Panc1 (cell line): ENCODE results near the gene MIPOL1. TPM values are rescaled to one million over a fixed set of nuclear protein-coding genes. Genes with fewer than 3 reads are reported as not detected.

Source experiments
- ATAC-seq: fragments of 200-7000 bp; cut with Tn5 transposase; 2 replicates; pipeline ENCODE4 v1.9.1; 2020; ENCODE audit warnings: mild to moderate bottlenecking, moderate library complexity
- BruUV-seq: library from RNA; stranded (reverse); fragments of 400-500 nt; replicated peaks from 2 replicates; lab custom pipeline; 2021; lab: Mats Ljungman, UMichigan
- CTCF ChIA-PET: fragments of 300-600 bp; sonication (Branson Sonifier 250); formaldehyde crosslinking; loops from one replicate; lab custom pipeline; 2022; ENCODE audit warnings: antibody characterized with exemption; lab: Charles Lee
- POLR2A ChIA-PET: fragments of 300-600 bp; sonication (Branson Sonifier 250); formaldehyde crosslinking; loops from one replicate; lab custom pipeline; 2022; ENCODE audit warnings: antibody characterized with exemption; lab: Charles Lee
- DNase-seq: peaks from one replicate; pipeline ENCODE4 v3.0.0-alpha.2; 2010; ENCODE audit warnings: low read depth, low spot score
- H3K27ac ChIP-seq: 2 replicates; pipeline ENCODE4 v1.5.1; 2011; ENCODE audit warnings: mild to moderate bottlenecking, low read length, inconsistent platforms
- H3K27me3 ChIP-seq: fragments of 200-500 bp; sonication (Bioruptor generic); 2 replicates; pipeline ENCODE4 v1.6.0; 2014; ENCODE audit warnings: low read length, inconsistent platforms; ENCODE audit not compliant: control insufficient read depth, insufficient read depth
- H3K36me3 ChIP-seq: fragments of 200-500 bp; sonication (Bioruptor generic); 2 replicates; pipeline ENCODE4 v1.5.1; 2014; ENCODE audit warnings: inconsistent platforms, mild to moderate bottlenecking, low read length, moderate library complexity; ENCODE audit not compliant: control insufficient read depth, insufficient read depth
- H3K4me1 ChIP-seq: 2 replicates; pipeline ENCODE4 v1.5.1; 2011; ENCODE audit warnings: inconsistent platforms, mild to moderate bottlenecking, low read length, moderate library complexity; ENCODE audit not compliant: control insufficient read depth, insufficient read depth
- H3K4me3 ChIP-seq, 2 experiments: 2 replicates each; pipeline ENCODE4 v1.5.1; 2011 to 2012; ENCODE audit warnings: low read depth in 2 of 2, low read length in 2 of 2, mild to moderate bottlenecking in 2 of 2, inconsistent platforms in 1 of 2, moderate library complexity in 1 of 2
- H3K9me3 ChIP-seq: fragments of 200-500 bp; sonication (Bioruptor generic); 2 replicates; pipeline ENCODE4 v1.5.1; 2014; ENCODE audit warnings: low read depth, mild to moderate bottlenecking, inconsistent platforms, low read length, moderate library complexity; ENCODE audit not compliant: control insufficient read depth, insufficient read depth
- CTCF ChIP-seq: fragments of 450-650 bp; IDR thresholded peaks from 2 replicates; pipeline ENCODE4 v1.5.1; 2017; ENCODE audit warnings: mild to moderate bottlenecking
- POLR2AphosphoS5 ChIP-seq: IDR thresholded peaks from 2 replicates; pipeline ENCODE4 v1.6.1; 2012; ENCODE audit warnings: mild to moderate bottlenecking, low read depth, low read length, moderate library complexity
- SIN3A ChIP-seq: IDR thresholded peaks from 2 replicates; pipeline ENCODE4 v1.6.1; 2012; ENCODE audit warnings: low read depth, mild to moderate bottlenecking, low read length, moderate library complexity, borderline replicate concordance; ENCODE audit not compliant: insufficient read depth
- TCF7L2 ChIP-seq: IDR thresholded peaks from 2 replicates; pipeline ENCODE4 v1.6.1; 2011; ENCODE audit warnings: mild to moderate bottlenecking, low read depth, low read length, inconsistent platforms
- in situ Hi-C: cut with HindIII; loops from 2 replicates; pipeline ENCODE4 v1.10.0; 2016; ENCODE audit warnings: low sequenced_read_pairs, low pct_unique_long_range_greater_than_20kb
- intact Hi-C: fragments of 100-400 bp; cut with micrococcal nuclease; formaldehyde crosslinking; loops from one replicate; pipeline ENCODE4 v1.10.0; 2022; ENCODE audit not compliant: unreplicated experiment
- total RNA-seq: library from RNA; stranded (reverse); gene quantifications from one replicate; pipeline ENCODE4 v1.2.1, GENCODE V29; 2021; ENCODE audit not compliant: unreplicated experiment
- TF ChIP-seq, protein P1 (sequence below), 2 experiments: IDR thresholded peaks; 2 replicates each; pipeline ENCODE4 v1.6.1; 2011 to 2012; ENCODE audit warnings: low read depth in 2 of 2, control low read depth in 1 of 2, low read length in 1 of 2, mild to moderate bottlenecking in 1 of 2, moderate library complexity in 1 of 2; ENCODE audit not compliant: insufficient read depth in 1 of 2

The MIPOL1 gene
- total RNA-seq, 1 experiment from 2014 or later: 12.8 TPM

DNA sequence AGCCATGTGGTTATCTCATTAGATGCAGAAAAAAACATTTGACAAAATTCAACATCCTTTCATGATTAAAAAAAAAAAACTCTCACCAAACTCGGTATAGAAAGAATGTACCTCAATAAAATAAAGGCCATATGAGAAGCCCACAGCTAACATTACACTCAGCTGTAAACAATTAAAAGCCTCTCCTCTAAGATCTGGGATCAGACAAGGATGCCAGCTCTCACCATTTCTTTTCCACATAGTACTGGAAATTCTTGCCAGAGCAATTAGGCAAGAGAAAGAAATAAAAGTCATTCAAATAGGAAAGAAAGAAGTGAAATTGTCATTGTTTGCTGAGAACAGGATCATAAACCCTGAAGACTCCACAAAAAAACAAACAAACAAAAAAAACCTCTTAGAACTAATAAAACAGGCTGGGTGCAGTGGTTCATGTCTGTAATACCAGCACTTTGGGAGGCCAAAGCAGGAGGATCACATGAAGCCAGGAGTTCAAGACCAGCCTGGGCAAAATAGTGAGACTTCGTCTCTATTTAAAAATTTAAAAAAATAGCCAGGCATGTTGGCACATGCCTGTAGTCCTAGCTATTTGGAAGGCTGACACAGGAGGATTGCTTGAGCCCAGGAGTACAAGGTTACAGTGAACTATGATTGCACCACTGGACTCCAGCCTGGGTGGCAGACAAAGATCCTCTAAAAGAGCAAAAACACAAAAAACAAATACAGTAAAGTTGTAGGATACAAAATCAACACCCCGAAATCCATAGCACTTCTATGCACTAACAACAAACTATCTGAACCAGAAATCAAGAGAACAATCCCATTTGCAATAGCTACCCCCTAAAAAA lies 282.9 kb downstream of the MIPOL1 start:
- TF ChIP-seq CTCF (no peak), POLR2AphosphoS5 (no peak), TCF7L2 (no peak), SIN3A (no peak)
- TF ChIP-seq, protein P1, sequence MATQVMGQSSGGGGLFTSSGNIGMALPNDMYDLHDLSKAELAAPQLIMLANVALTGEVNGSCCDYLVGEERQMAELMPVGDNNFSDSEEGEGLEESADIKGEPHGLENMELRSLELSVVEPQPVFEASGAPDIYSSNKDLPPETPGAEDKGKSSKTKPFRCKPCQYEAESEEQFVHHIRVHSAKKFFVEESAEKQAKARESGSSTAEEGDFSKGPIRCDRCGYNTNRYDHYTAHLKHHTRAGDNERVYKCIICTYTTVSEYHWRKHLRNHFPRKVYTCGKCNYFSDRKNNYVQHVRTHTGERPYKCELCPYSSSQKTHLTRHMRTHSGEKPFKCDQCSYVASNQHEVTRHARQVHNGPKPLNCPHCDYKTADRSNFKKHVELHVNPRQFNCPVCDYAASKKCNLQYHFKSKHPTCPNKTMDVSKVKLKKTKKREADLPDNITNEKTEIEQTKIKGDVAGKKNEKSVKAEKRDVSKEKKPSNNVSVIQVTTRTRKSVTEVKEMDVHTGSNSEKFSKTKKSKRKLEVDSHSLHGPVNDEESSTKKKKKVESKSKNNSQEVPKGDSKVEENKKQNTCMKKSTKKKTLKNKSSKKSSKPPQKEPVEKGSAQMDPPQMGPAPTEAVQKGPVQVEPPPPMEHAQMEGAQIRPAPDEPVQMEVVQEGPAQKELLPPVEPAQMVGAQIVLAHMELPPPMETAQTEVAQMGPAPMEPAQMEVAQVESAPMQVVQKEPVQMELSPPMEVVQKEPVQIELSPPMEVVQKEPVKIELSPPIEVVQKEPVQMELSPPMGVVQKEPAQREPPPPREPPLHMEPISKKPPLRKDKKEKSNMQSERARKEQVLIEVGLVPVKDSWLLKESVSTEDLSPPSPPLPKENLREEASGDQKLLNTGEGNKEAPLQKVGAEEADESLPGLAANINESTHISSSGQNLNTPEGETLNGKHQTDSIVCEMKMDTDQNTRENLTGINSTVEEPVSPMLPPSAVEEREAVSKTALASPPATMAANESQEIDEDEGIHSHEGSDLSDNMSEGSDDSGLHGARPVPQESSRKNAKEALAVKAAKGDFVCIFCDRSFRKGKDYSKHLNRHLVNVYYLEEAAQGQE (IDR thresholded peaks at IDR 0.05; ENCODE audit: insufficient read depth in 1 of 2, low read depth in 2 of 2, low read length in 1 of 2): no peak
- ChIA-PET POLR2A (no interaction called here), CTCF (no interaction called here)
- H3K4me1 ChIP-seq: no peaks in the 10 kb centered on the region
- in situ Hi-C loops (no loop called here), intact Hi-C loops (no loop called here)
- no peak overlapping the region for H3K27ac ChIP-seq
- H3K4me3 ChIP-seq: no peak overlapping the region
- no peaks in the 10 kb centered on the region for H3K9me3 ChIP-seq
- no peaks in the 10 kb centered on the region for H3K27me3 ChIP-seq
- DNase-seq: no peak
- no peak for ATAC-seq
- no peaks in the 10 kb centered on the region for H3K36me3 ChIP-seq
- no TSS peak for BruUV-seq

GRCh38 chr14:37482428-37482827 lies 284.7 kb downstream of the MIPOL1 start:
- ATAC-seq: no peak
- intact Hi-C loops (no loop called here), in situ Hi-C loops (no loop called here)
- ChIA-PET POLR2A (no interaction called here), CTCF (no interaction called here)
- Histone ChIP-seq H3K4me1 (no peaks in the 10 kb centered on the region), H3K27ac (no peak overlapping the region), H3K9me3 (no peaks in the 10 kb centered on the region), H3K27me3 (no peaks in the 10 kb centered on the region), H3K4me3 (no peak overlapping the region), H3K36me3 (no peaks in the 10 kb centered on the region)
- no TSS peak for BruUV-seq
- TF ChIP-seq TCF7L2: no peak
- TF ChIP-seq CTCF: no peak
- TF ChIP-seq POLR2AphosphoS5: no peak
- no peak for TF ChIP-seq SIN3A
- TF ChIP-seq, protein P1 (IDR thresholded peaks at IDR 0.05; ENCODE audit: insufficient read depth in 1 of 2, low read depth in 2 of 2, low read length in 1 of 2): no peak
- no peak for DNase-seq
